Stimulated activated naive CD8-positive, alpha-beta T cell treated with anti-CD3 and anti-CD28 coated beads, Interleukin-15, amount 100 ng/mL, for 72 hours (primary cell): ENCODE measurements around the gene IRF2BPL.

Experiments
- ATAC-seq: fragments of 150-1000 bp; cut with Tn5 transposase; 2 replicates; pipeline ENCODE4 v1.10.0; 2021; ENCODE audit warnings: mild to moderate bottlenecking, moderate library complexity
- DNase-seq, 2 donors: peaks; one replicate each; pipeline ENCODE4 v3.0.0; 2021 to 2022
- H3K27ac Mint-ChIP-seq, 2 donors: one replicate each; pipeline ENCODE4 v1.8.0; 2022; ENCODE audit warnings: mild to moderate bottlenecking in 2 of 2, mixed read lengths in 2 of 2, moderate library complexity in 2 of 2
- H3K27me3 Mint-ChIP-seq: one replicate; pipeline ENCODE4 v1.8.0; 2022; ENCODE audit warnings: mixed read lengths
- H3K4me1 Mint-ChIP-seq: one replicate; pipeline ENCODE4 v1.8.0; 2022; ENCODE audit warnings: mild to moderate bottlenecking, mixed read lengths
- H3K4me3 Mint-ChIP-seq, 2 donors: one replicate each; pipeline ENCODE4 v1.8.0; 2022; ENCODE audit warnings: mild to moderate bottlenecking in 2 of 2, mixed read lengths in 2 of 2, moderate library complexity in 1 of 2
- H3K9me3 Mint-ChIP-seq, 2 donors: one replicate each; pipeline ENCODE4 v1.8.0; 2022; ENCODE audit warnings: mixed read lengths in 2 of 2

The IRF2BPL gene

GRCh38 chr14:77028384-77029231, at the start of gene IRF2BPL:
IRF2BPL (minus strand) TSS chr14:77028708; CDS start chr14:77027792, 916 bp downstream.
- Mint-ChIP-seq H3K4me1 (peaks cover 67% of the 10 kb centered on the region), H3K27ac (peak within 1 kb of the TSS; percentile 74 to 96), H3K9me3 (no peaks in the 10 kb centered on the region), H3K4me3 (peak within 1 kb of the TSS; percentile 98 to 99), H3K27me3 (no peaks in the 10 kb centered on the region)
- ATAC-seq = peak; percentile 74
- DNase-seq = peak; percentile 94 to 95

- H3K4me3 Mint-ChIP-seq = no peak overlapping the region
- H3K27ac Mint-ChIP-seq = no peak overlapping the region
- H3K9me3 Mint-ChIP-seq = peaks cover 0 to 7% of the 10 kb centered on the region in 2 donors
- no peaks in the 10 kb centered on the region for H3K4me1 Mint-ChIP-seq
- DNase-seq = no peak
- no peak for ATAC-seq
- H3K27me3 Mint-ChIP-seq = no peaks in the 10 kb centered on the region
Measured at GRCh38 chr14:77077040-77077439, 48.5 kb upstream of the IRF2BPL start.

DNA sequence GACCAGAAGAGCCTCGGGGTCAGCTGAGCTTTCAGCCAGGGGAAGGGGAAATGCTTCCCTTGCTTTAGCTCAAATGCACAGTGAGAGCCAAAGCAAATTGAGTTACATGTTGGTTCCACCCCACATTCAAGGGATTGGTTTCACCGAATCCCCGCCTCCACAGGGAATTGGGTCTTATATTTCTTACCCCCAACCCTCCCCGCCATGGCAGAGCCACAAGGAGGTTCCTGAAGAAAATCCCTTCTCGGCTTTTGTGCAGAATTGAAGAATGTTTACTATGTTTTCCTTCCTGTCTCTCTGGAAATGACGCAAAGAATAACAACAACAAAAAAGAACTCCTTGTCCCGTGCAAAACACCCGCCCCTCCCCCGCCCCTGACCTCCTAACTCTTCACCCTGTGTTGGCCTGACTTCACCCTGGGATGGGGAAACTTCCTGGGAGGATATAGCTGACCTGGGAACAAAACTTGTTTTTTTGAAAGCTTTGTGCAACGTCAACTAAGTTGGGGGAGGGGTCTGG, 47.7 kb upstream of the IRF2BPL start:
- ATAC-seq (no peak), DNase-seq (no peak)
- Mint-ChIP-seq H3K27me3 (no peaks in the 10 kb centered on the region), H3K4me3 (no peak overlapping the region), H3K4me1 (no peaks in the 10 kb centered on the region), H3K27ac (no peak overlapping the region), H3K9me3 (peaks cover 0 to 7% of the 10 kb centered on the region in 2 donors)

GRCh38 chr14:77074969-77075368, 46.5 kb upstream of the IRF2BPL start:
- Mint-ChIP-seq H3K27ac (no peak overlapping the region), H3K4me3 (no peak overlapping the region), H3K27me3 (peaks cover 5% of the 10 kb centered on the region), H3K9me3 (peaks cover 0 to 6% of the 10 kb centered on the region in 2 donors), H3K4me1 (no peaks in the 10 kb centered on the region)
- DNase-seq (no peak), ATAC-seq (no peak)

DNA sequence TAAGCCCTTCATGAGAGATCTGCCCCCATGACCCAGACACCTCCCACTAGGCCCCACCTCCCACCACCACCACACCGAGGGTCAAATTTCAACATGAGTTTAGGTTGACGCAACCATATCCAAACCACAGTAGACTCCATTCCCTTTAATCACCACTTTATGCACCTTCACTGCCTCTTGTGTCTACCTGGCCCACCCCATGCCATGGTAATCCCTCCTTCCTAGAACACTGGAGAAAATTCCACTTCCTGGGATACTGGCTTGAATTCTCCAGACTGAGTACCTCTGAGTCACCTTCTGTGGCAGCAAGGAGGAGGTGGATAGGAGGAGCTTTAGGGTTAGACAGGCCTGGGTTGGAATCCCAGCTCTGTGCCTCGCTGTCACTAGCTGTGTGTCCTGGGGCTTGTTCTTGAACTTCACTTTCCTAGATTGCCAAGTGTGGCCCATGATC, 43.5 kb upstream of the IRF2BPL start:
- Mint-ChIP-seq H3K27ac (no peak overlapping the region), H3K27me3 (peaks cover 25% of the 10 kb centered on the region), H3K9me3 (no peaks in the 10 kb centered on the region), H3K4me1 (peaks cover 7% of the 10 kb centered on the region), H3K4me3 (no peak overlapping the region)
- DNase-seq = no peak
- no peak for ATAC-seq

- Mint-ChIP-seq H3K4me3 (no peak overlapping the region), H3K27ac (no peak overlapping the region), H3K27me3 (peaks cover 25% of the 10 kb centered on the region), H3K9me3 (no peaks in the 10 kb centered on the region), H3K4me1 (peaks cover 7% of the 10 kb centered on the region)
- ATAC-seq (no peak), DNase-seq (no peak)
Measured at GRCh38 chr14:77069551-77069950, 41.0 kb upstream of the IRF2BPL start.

DNA sequence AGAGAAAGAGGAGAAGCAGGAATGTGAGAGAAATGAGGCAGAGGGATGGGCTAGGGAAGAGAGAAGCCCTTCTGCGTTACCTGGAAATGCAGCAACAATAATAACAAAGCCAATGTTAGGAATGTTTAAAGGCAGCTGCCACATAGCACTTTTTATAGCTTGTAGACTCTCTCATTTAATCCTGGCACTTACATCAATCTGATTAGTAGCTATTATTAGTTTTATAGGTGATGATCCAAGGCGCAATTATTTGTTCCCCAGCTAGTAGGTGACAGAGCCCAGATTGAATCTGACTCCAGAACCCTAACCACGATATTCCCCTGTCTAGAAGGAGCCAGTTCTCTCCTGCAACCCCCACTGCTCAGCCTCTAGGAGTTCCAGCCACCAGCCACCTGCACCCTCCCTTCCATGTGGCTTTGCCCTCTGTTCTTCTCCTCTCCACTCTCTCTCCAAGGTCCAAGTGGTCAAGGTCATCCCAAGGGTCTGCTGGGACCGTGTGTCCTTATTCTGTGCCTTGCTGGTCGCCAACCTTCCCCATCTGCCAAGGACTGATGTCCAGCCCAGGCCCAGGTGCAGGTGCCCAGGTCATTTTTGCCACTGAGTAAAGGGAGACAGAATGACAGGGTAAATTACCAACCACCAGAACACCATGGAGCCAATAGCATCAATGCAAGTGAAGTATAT, 40.2 kb upstream of the IRF2BPL start:
- Mint-ChIP-seq H3K27ac (no peak overlapping the region), H3K27me3 (peaks cover 25% of the 10 kb centered on the region), H3K4me3 (no peak overlapping the region), H3K9me3 (no peaks in the 10 kb centered on the region), H3K4me1 (peaks cover 7% of the 10 kb centered on the region)
- DNase-seq = no peak
- ATAC-seq = no peak

GRCh38 chr14:77067632-77068516, 39.4 kb upstream of the IRF2BPL start:
- Mint-ChIP-seq H3K9me3 (no peaks in the 10 kb centered on the region), H3K4me1 (peaks cover 7% of the 10 kb centered on the region), H3K27me3 (peaks cover 25% of the 10 kb centered on the region), H3K27ac (no peak overlapping the region), H3K4me3 (no peak overlapping the region)
- DNase-seq (peak; percentile 50 to 60), ATAC-seq (peak; percentile 75)

DNA sequence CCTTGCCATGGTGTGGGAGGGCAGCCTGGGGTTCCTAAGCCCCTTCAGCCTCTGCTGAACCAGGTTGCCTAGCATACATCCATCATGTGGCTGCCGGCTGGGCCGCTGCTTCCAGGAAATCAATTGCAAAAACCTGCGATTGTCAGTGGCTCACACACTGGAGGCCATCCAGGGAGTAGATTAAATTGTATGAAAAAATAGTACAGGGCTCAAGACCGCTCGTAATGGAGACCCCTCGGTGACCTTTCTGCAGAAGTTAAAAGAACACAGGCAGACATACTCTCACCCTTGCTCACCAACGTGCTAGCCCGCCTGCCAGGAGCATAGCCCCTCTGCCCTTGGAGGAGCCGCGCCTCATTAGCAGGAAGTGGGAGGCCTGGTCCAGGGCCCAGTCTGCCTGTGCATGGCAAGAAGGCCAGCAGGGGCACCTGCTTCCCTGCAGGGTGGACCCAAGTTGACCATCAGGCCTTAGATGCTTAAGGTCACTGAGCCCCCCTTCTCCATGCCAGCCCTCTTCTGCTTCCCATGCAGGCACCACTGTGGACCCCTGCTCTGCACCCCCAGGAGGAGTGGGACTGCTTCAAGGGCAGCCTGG, 38.2 kb upstream of the IRF2BPL start:
- peaks cover 25% of the 10 kb centered on the region for H3K27me3 Mint-ChIP-seq
- H3K27ac Mint-ChIP-seq = no peak overlapping the region
- no peak for DNase-seq
- H3K4me1 Mint-ChIP-seq = peaks cover 7% of the 10 kb centered on the region
- no peak for ATAC-seq
- H3K4me3 Mint-ChIP-seq = no peak overlapping the region
- no peaks in the 10 kb centered on the region for H3K9me3 Mint-ChIP-seq

GRCh38 chr14:77065851-77066577, 37.5 kb upstream of the IRF2BPL start:
- H3K27me3 Mint-ChIP-seq = peaks cover 25% of the 10 kb centered on the region
- no peak overlapping the region for H3K27ac Mint-ChIP-seq
- no peak for DNase-seq
- peaks cover 7% of the 10 kb centered on the region for H3K4me1 Mint-ChIP-seq
- H3K9me3 Mint-ChIP-seq = no peaks in the 10 kb centered on the region
- H3K4me3 Mint-ChIP-seq = no peak overlapping the region
- no peak for ATAC-seq

GRCh38 chr14:77064521-77065178, 36.1 kb upstream of the IRF2BPL start:
- peaks cover 7% of the 10 kb centered on the region for H3K4me1 Mint-ChIP-seq
- ATAC-seq (peak; percentile 33), DNase-seq (no peak)
- H3K27ac Mint-ChIP-seq = no peak overlapping the region
- H3K27me3 Mint-ChIP-seq = peaks cover 17% of the 10 kb centered on the region
- no peaks in the 10 kb centered on the region for H3K9me3 Mint-ChIP-seq
- no peak overlapping the region for H3K4me3 Mint-ChIP-seq

GRCh38 chr14:77063571-77064171, 35.2 kb upstream of the IRF2BPL start:
- no peak overlapping the region for H3K27ac Mint-ChIP-seq
- peaks cover 8% of the 10 kb centered on the region for H3K27me3 Mint-ChIP-seq

GRCh38 chr14:77062261-77062660, 33.8 kb upstream of the IRF2BPL start:
- ATAC-seq = no peak
- Mint-ChIP-seq H3K9me3 (no peaks in the 10 kb centered on the region), H3K27me3 (no peaks in the 10 kb centered on the region), H3K27ac (no peak overlapping the region), H3K4me3 (no peak overlapping the region), H3K4me1 (no peaks in the 10 kb centered on the region)
- no peak for DNase-seq

More at GRCh38 chr14:77063571-77064171, 35.2 kb upstream of the IRF2BPL start:
- ATAC-seq (no peak), DNase-seq (no peak)
- Mint-ChIP-seq H3K4me3 (no peak overlapping the region), H3K4me1 (peaks cover 7% of the 10 kb centered on the region), H3K9me3 (no peaks in the 10 kb centered on the region)
